ENCODE measurements around the gene RAP2C. TPM values are rescaled to one million over a fixed set of nuclear protein-coding genes. Genes with fewer than 3 reads are reported as not detected.

RAP2C gene
- total RNA-seq, 1 donor from 2014 or later = 16.4 TPM

DNA sequence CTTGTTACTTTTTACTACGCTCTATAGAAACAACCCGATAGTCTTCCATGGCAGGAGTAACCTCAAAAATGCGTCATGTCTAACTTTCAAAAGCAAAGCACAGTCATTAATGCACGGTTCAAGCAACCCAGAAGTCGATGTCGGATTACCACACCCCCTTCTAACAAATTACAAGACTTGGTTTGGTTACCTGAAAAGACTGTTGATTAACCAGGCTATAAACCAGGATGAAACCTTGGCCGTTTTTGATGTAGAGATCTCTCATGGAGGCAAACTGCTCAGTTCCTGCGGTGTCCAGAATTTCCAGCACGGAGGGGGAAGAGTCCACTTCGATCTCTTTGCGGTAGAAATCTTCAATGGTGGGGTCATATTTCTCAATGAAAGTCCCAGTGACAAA lies 2.4 kb downstream of the RAP2C start:
- TF ChIP-seq, protein P1, sequence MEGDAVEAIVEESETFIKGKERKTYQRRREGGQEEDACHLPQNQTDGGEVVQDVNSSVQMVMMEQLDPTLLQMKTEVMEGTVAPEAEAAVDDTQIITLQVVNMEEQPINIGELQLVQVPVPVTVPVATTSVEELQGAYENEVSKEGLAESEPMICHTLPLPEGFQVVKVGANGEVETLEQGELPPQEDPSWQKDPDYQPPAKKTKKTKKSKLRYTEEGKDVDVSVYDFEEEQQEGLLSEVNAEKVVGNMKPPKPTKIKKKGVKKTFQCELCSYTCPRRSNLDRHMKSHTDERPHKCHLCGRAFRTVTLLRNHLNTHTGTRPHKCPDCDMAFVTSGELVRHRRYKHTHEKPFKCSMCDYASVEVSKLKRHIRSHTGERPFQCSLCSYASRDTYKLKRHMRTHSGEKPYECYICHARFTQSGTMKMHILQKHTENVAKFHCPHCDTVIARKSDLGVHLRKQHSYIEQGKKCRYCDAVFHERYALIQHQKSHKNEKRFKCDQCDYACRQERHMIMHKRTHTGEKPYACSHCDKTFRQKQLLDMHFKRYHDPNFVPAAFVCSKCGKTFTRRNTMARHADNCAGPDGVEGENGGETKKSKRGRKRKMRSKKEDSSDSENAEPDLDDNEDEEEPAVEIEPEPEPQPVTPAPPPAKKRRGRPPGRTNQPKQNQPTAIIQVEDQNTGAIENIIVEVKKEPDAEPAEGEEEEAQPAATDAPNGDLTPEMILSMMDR (conservative IDR thresholded peaks at IDR 0.05; ENCODE audit: low read depth, low read length) = no peak
- no peak for DNase-seq (ENCODE audit: low read depth)
- peak overlapping the region; percentile 72 for H3K4me3 ChIP-seq (ENCODE audit: low read depth, low read length)

DNA sequence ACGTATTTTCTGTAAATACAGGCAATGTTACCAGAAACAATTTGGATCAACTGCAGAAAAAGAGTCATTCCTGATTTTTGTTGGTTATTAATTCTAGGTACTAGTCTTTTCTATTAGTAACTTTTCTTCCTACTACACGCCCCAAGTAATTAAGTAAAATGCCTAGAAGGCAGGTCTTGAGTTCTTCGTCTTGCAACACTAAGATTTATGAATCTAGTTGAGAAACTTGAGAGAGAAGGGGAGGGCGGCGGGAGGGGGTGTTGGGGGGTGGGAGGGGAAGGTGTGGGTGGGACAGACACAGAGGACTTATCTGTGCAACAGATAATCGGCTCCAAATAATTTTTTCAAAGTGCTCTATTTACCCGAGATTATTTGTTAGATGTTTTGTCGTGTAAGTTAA lies 3.0 kb downstream of the RAP2C start:
- peak overlapping the region; percentile 72 for H3K4me3 ChIP-seq (ENCODE audit: low read depth, low read length)
- DNase-seq (ENCODE audit: low read depth) = no peak
- TF ChIP-seq, protein P1 (conservative IDR thresholded peaks at IDR 0.05; ENCODE audit: low read depth, low read length) = no peak

DNA sequence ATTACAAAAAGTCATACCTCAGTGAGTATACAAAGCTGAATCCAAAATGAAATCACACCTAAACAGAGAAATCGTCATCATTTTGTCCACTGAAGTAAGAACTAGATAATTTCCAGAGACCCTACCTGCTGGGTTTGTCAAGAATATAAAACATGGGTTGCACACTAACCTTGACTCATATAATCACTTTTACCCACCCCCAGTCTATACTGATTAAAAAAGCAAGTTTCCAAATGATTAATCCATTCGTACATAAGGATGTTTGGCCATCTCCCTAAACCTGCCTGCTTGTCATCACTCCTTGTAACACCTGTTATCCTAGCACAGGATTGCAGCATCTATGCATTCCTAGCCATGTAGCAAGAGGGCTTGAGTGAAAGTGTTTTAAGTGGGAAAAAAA lies 4.7 kb downstream of the RAP2C start:
- DNase-seq (ENCODE audit: low read depth) = no peak
- TF ChIP-seq, protein P1 (conservative IDR thresholded peaks at IDR 0.05; ENCODE audit: low read depth, low read length) = no peak
- no peak overlapping the region for H3K4me3 ChIP-seq (ENCODE audit: low read depth, low read length)

DNA sequence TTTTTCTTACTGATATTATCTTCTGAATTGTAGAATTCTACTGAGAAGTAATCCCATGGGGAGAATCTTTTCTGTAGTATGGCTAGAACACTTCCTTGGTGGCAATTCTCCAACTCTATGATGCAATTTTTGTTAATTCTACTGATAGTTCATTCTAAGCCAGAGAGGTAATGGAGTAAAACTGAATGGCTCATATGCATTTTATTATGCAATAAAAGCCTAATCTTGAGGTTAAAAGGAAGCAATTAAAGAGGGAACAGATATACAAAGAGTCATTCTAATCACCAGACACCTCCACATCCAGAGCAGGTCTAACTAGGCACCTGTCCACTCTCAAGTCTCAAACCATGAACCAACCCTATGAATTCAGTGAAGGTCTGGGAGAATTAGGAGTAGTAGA lies 9.7 kb downstream of the RAP2C start:
- TF ChIP-seq, protein P1 (conservative IDR thresholded peaks at IDR 0.05; ENCODE audit: low read depth, low read length) = no peak
- DNase-seq (ENCODE audit: low read depth) = no peak
- no peak overlapping the region for H3K4me3 ChIP-seq (ENCODE audit: low read depth, low read length)

DNA sequence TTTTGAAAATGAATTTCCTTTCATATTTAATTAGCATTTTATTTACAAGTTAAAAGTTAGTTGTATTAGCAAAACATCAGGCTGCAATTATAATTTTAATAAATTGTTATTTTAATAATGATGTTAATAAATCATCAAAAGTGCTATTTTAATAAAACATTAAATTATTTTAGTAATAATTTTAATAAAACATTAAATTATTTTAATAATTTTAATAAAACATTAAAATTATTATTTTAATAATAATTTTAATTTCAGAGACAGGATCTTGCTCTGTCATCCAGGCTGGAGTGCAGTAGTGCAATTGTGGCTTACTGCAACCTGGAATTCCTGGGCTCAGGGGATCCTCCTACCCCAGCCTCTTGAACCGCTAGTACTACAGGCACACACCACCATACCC lies 10.8 kb downstream of the RAP2C start:
- TF ChIP-seq, protein P1 (conservative IDR thresholded peaks at IDR 0.05; ENCODE audit: low read depth, low read length) = no peak
- DNase-seq (ENCODE audit: low read depth) = no peak
- no peak overlapping the region for H3K4me3 ChIP-seq (ENCODE audit: low read depth, low read length)

DNA sequence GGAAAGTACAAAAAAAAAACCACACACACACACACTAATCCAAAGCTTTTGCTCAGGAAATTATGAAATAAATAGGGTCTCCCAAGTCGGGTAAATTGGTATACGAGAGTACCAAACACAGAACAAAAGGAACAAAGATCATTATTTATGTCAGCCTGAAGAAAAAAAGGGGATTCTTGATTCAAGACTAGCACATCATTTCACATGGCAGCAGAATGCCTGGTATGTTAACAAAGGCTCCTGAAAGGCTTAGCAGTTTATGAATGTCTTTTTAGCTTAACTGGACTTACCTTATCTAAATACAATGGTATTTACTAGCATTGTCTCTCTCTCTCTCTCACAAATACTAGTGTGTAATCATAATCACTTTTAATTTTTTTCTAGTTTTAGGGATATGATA lies 11.3 kb downstream of the RAP2C start:
- no peak overlapping the region for H3K4me3 ChIP-seq (ENCODE audit: low read depth, low read length)
- no peak for DNase-seq (ENCODE audit: low read depth)
- TF ChIP-seq, protein P1 (conservative IDR thresholded peaks at IDR 0.05; ENCODE audit: low read depth, low read length) = no peak

DNA sequence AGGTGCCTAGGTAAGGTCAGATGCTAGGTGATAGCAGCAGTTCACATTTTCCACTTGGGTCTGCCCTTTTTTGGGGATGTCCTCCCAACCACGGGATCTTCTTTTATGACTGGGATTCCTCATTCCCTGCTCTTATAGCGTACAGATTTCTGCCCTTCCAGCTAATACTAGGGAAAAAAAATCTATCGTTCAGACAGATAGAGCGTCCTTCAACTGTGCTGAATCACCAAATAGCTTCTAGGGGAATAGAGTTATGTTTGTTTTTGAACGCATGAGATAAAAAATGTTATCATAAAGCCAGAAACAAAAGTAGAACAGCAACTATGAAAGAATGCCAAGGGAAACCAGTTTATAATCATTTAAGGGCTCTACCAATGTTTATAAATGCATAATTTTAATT lies 13.0 kb downstream of the RAP2C start:
- H3K4me3 ChIP-seq (ENCODE audit: low read depth, low read length) = no peak overlapping the region
- TF ChIP-seq, protein P1 (conservative IDR thresholded peaks at IDR 0.05; ENCODE audit: low read depth, low read length) = no peak
- DNase-seq (ENCODE audit: low read depth) = no peak

Measured in epithelial cell of proximal tubule (primary cell).